HEK293 (cell line): Measurements from ENCODE around the gene KCNAB2.

Source experiments
- CTCF ChIA-PET: fragments of 350-600 bp; formaldehyde crosslinking; extraction: SDS; loops from one replicate; lab custom pipeline; 2021; ENCODE audit warnings: antibody characterized with exemption; lab: Yijun Ruan, JAX
- POLR2A ChIA-PET: fragments of 300-600 bp; formaldehyde crosslinking; extraction: SDS; loops from one replicate; lab custom pipeline; 2020; ENCODE audit warnings: antibody characterized with exemption, inconsistent platforms; lab: Yijun Ruan, JAX
- H3K27ac ChIP-seq: fragments of 200-500 bp; sonication (Bioruptor generic); 2 replicates; pipeline ENCODE4 v1.5.1; 2014; ENCODE audit warnings: low read depth, low read length, control low read depth, inconsistent platforms; ENCODE audit errors: extremely low read depth
- H3K36me3 ChIP-seq, 2 experiments: fragments of 200-500 bp in 1 of 2; sonication (Bioruptor generic) in 1 of 2; 1 replicate in 1 of 2; 2 replicates in 1 of 2; pipeline ENCODE4 v1.5.1; 2014 to 2017; ENCODE audit warnings: inconsistent platforms in 2 of 2, low read length in 2 of 2; ENCODE audit not compliant: control insufficient read depth in 2 of 2, insufficient read depth in 1 of 2
- H3K4me1 ChIP-seq: fragments of 200-500 bp; sonication (Bioruptor generic); 2 replicates; pipeline ENCODE4 v1.5.1; 2014; ENCODE audit warnings: mild to moderate bottlenecking, low read length, inconsistent platforms; ENCODE audit not compliant: control insufficient read depth, insufficient read depth
- H3K4me3 ChIP-seq: 2 replicates; pipeline ENCODE4 v1.5.1; 2011; ENCODE audit warnings: low read depth, mild to moderate bottlenecking, control low read depth, low read length, moderate library complexity
- H3K9me3 ChIP-seq: fragments of 200-500 bp; sonication (Bioruptor generic); 2 replicates; pipeline ENCODE4 v1.5.1; 2014; ENCODE audit warnings: low read depth, low read length, inconsistent platforms; ENCODE audit not compliant: control insufficient read depth, insufficient read depth
- HOXC10 ChIP-seq: sonication (generic); formaldehyde crosslinking; IDR thresholded peaks from 2 replicates; pipeline ENCODE4 v1.8.1; 2023; ENCODE audit warnings: mild to moderate bottlenecking, missing genetic modification reagents
- MZF1 ChIP-seq: fragments of 450-650 bp; formaldehyde crosslinking; IDR thresholded peaks from 2 replicates; pipeline ENCODE4 v1.5.1; 2017; ENCODE audit warnings: missing biosample characterization, missing genetic modification characterization, borderline replicate concordance
- PRDM10 ChIP-seq: fragments of 450-650 bp; formaldehyde crosslinking; IDR thresholded peaks from 2 replicates; pipeline ENCODE4 v1.5.1; 2016; ENCODE audit warnings: missing biosample characterization, missing genetic modification characterization
- REST ChIP-seq: fragments of 450-650 bp; formaldehyde crosslinking; IDR thresholded peaks from 2 replicates; pipeline ENCODE4 v1.5.1; 2016; ENCODE audit warnings: missing biosample characterization, missing genetic modification characterization
- ZBTB10 ChIP-seq: fragments of 450-650 bp; formaldehyde crosslinking; IDR thresholded peaks from 2 replicates; pipeline ENCODE4 v1.5.1; 2016; ENCODE audit warnings: missing biosample characterization, missing genetic modification characterization
- ZBTB11 ChIP-seq: fragments of 450-650 bp; formaldehyde crosslinking; conservative IDR thresholded peaks from 2 replicates; pipeline ENCODE4 v1.5.1; 2016; ENCODE audit warnings: low read depth, missing biosample characterization, missing genetic modification characterization
- ZNF16 ChIP-seq: fragments of 450-650 bp; formaldehyde crosslinking; IDR thresholded peaks from 2 replicates; pipeline ENCODE4 v1.5.1; 2016; ENCODE audit warnings: low read depth, missing biosample characterization, missing genetic modification characterization
- ZNF175 ChIP-seq: fragments of 450-650 bp; formaldehyde crosslinking; IDR thresholded peaks from 2 replicates; pipeline ENCODE4 v1.5.1; 2016; ENCODE audit warnings: missing biosample characterization, missing genetic modification characterization
- ZNF19 ChIP-seq: fragments of 450-650 bp; formaldehyde crosslinking; IDR thresholded peaks from 2 replicates; pipeline ENCODE4; 2016; ENCODE audit warnings: missing biosample characterization, missing genetic modification characterization, low read depth
- ZNF274 ChIP-seq, 2 experiments: fragments of 200-500 bp in 1 of 2; fragments of 450-650 bp in 1 of 2; sonication (Bioruptor generic) in 1 of 2; formaldehyde crosslinking in 1 of 2; IDR thresholded peaks; 2 replicates each; pipeline versions ENCODE4 v1.5.1 to v1.6.1; 2014 to 2016; ENCODE audit warnings: borderline replicate concordance in 1 of 2, inconsistent platforms in 1 of 2, low read length in 1 of 2, missing biosample characterization in 1 of 2, missing genetic modification characterization in 1 of 2
- ZNF366 ChIP-seq: fragments of 450-650 bp; formaldehyde crosslinking; conservative IDR thresholded peaks from 2 replicates; pipeline ENCODE4 v1.5.1; 2016; ENCODE audit warnings: missing biosample characterization, missing genetic modification characterization
- ZNF391 ChIP-seq: fragments of 450-650 bp; formaldehyde crosslinking; IDR thresholded peaks from 2 replicates; pipeline ENCODE4 v1.5.1; 2016; ENCODE audit warnings: low read depth, missing biosample characterization, missing genetic modification characterization, borderline replicate concordance
- ZNF433 ChIP-seq: fragments of 450-650 bp; formaldehyde crosslinking; IDR thresholded peaks from 2 replicates; pipeline ENCODE4 v1.5.1; 2016; ENCODE audit warnings: missing biosample characterization, missing genetic modification characterization, low read depth
- ZNF560 ChIP-seq: fragments of 450-650 bp; formaldehyde crosslinking; IDR thresholded peaks from 2 replicates; pipeline ENCODE4 v1.5.1; 2017; ENCODE audit warnings: missing biosample characterization, missing genetic modification characterization, borderline replicate concordance
- ZNF654 ChIP-seq: fragments of 450-650 bp; formaldehyde crosslinking; IDR thresholded peaks from 2 replicates; pipeline ENCODE4 v1.5.1; 2016; ENCODE audit warnings: low read depth, missing biosample characterization, missing genetic modification characterization
- ZSCAN18 ChIP-seq: fragments of 450-650 bp; formaldehyde crosslinking; IDR thresholded peaks from 2 replicates; pipeline ENCODE4 v1.5.1; 2016; ENCODE audit warnings: missing biosample characterization, missing genetic modification characterization

The KCNAB2 gene

GRCh38 chr1:6044481-6045109 is 1.1 kb upstream of the KCNAB2 start:
- Histone ChIP-seq H3K36me3 (no peaks in the 10 kb centered on the region), H3K4me3 (no peak overlapping the region), H3K4me1 (no peaks in the 10 kb centered on the region), H3K9me3 (no peaks in the 10 kb centered on the region), H3K27ac (no peak overlapping the region)
- POLR2A ChIA-PET = no interaction called here
- TF ChIP-seq MZF1 (tag by site-specific recombination) (no peak), ZNF274 (IDR thresholded peaks at IDR 0.05; ENCODE audit: low read length) (no peak), ZNF274 (tag by site-specific recombination; IDR thresholded peaks at IDR 0.05; ENCODE audit: borderline replicate concordance) (no peak), HOXC10 (CRISPR knock-in tag) (no peak), PRDM10 (no peak), ZSCAN18 (tag by site-specific recombination) (no peak), ZNF16 (tag by site-specific recombination) (peak; percentile 57; the same call in 1 of the 2 replicates), ZBTB11 (tag by site-specific recombination) (no peak), ZNF366 (tag by site-specific recombination) (no peak), REST (tag by site-specific recombination) (no peak)
- CTCF ChIA-PET = interaction anchor here (0.6 to 1.4 kb wide), 3 partner anchors 12 to 298 kb away, joined by 3 to 4 read pairs (median 3); no protein-coding TSS in a partner anchor

GRCh38 chr1:6045110-6045502 is 582 bp upstream of the KCNAB2 start:
- H3K36me3 ChIP-seq = no peaks in the 10 kb centered on the region
- POLR2A ChIA-PET = no interaction called here
- H3K4me3 ChIP-seq = no peak overlapping the region
- H3K27ac ChIP-seq = no peak overlapping the region
- CTCF ChIA-PET = interaction anchor here (0.6 to 0.7 kb wide), 2 partner anchors 12 to 15 kb away, joined by 3 to 4 read pairs; no protein-coding TSS in a partner anchor
- no peaks in the 10 kb centered on the region for H3K4me1 ChIP-seq
- no peaks in the 10 kb centered on the region for H3K9me3 ChIP-seq
- TF ChIP-seq ZNF19 (no peak), ZNF560 (tag by site-specific recombination) (no peak), ZNF175 (tag by site-specific recombination) (no peak), ZNF654 (tag by site-specific recombination) (no peak), ZNF391 (tag by site-specific recombination) (no peak), ZNF433 (tag by site-specific recombination) (no peak), ZBTB10 (tag by site-specific recombination) (no peak), ZSCAN18 (tag by site-specific recombination) (no peak)
